Keratinocyte (primary cell): Measurements from ENCODE around the gene CCN6.

Experiments used
- EZH2 ChIP-seq: IDR thresholded peaks from one replicate; pipeline ENCODE4 v1.6.1; 2012; ENCODE audit warnings: inconsistent platforms, mild to moderate bottlenecking, low read length, moderate library complexity
- TF ChIP-seq, protein P1 (sequence below), 3 experiments: IDR thresholded peaks in 1 of 3; conservative IDR thresholded peaks in 1 of 3; optimal IDR thresholded peaks in 1 of 3; 2 replicates in 2 of 3; 3 replicates in 1 of 3; pipeline versions ENCODE3 to v1.5.1; 2011; ENCODE audit warnings: low read length in 3 of 3, mild to moderate bottlenecking in 3 of 3, moderate library complexity in 2 of 3, control low read depth in 1 of 3, inconsistent platforms in 1 of 3; ENCODE audit not compliant: insufficient read depth in 2 of 3; ENCODE audit errors: extremely low read depth in 1 of 3

DNA sequence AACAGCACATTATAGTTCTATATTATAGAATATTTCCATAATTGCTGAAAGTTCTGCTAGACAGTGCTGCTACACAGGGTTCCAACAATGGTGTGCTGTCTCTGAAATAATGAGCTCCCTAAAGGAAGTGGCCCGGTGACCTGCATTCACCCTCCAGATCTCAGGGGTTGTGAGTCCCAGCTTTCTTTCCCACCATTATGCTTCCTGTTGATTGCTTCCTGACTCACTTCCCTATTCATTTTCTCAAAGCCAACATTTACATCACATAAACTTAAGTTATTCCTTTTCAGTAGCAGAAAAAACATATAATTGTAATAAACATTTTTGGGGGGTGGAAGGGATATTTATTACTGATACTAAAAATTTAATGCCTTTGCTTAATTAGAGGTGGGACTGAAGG is 12.9 kb upstream of the CCN6 start:
- no peak for TF ChIP-seq EZH2
- TF ChIP-seq, protein P1, sequence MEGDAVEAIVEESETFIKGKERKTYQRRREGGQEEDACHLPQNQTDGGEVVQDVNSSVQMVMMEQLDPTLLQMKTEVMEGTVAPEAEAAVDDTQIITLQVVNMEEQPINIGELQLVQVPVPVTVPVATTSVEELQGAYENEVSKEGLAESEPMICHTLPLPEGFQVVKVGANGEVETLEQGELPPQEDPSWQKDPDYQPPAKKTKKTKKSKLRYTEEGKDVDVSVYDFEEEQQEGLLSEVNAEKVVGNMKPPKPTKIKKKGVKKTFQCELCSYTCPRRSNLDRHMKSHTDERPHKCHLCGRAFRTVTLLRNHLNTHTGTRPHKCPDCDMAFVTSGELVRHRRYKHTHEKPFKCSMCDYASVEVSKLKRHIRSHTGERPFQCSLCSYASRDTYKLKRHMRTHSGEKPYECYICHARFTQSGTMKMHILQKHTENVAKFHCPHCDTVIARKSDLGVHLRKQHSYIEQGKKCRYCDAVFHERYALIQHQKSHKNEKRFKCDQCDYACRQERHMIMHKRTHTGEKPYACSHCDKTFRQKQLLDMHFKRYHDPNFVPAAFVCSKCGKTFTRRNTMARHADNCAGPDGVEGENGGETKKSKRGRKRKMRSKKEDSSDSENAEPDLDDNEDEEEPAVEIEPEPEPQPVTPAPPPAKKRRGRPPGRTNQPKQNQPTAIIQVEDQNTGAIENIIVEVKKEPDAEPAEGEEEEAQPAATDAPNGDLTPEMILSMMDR (optimal IDR thresholded peaks at IDR 0.05 in 1 of 3, IDR thresholded peaks at IDR 0.05 in 1 of 3, conservative IDR thresholded peaks at IDR 0.05 in 1 of 3; ENCODE audit: extremely low read depth in 1 of 3, insufficient read depth in 2 of 3, low read length in 3 of 3): no peak
